Pulmonary artery endothelial cell (primary cell): ENCODE results near the gene AGXT2. TPM values are rescaled to one million over a fixed set of nuclear protein-coding genes. Genes with fewer than 3 reads are reported as not detected.

ENCODE experiments used
- DNase-seq: peaks from one replicate; pipeline ENCODE4 v3.0.0-alpha.2; 2011; ENCODE audit warnings: low read depth, low spot score
- total RNA-seq: library from RNA; depleted of rRNA; stranded (reverse); fragments of >200 nt; gene quantifications from 2 replicates; pipeline ENCODE4 v1.2.3, GENCODE V29; 2014

The AGXT2 gene, protein sequence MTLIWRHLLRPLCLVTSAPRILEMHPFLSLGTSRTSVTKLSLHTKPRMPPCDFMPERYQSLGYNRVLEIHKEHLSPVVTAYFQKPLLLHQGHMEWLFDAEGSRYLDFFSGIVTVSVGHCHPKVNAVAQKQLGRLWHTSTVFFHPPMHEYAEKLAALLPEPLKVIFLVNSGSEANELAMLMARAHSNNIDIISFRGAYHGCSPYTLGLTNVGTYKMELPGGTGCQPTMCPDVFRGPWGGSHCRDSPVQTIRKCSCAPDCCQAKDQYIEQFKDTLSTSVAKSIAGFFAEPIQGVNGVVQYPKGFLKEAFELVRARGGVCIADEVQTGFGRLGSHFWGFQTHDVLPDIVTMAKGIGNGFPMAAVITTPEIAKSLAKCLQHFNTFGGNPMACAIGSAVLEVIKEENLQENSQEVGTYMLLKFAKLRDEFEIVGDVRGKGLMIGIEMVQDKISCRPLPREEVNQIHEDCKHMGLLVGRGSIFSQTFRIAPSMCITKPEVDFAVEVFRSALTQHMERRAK
- not detected in 2 replicates for total RNA-seq

DNA sequence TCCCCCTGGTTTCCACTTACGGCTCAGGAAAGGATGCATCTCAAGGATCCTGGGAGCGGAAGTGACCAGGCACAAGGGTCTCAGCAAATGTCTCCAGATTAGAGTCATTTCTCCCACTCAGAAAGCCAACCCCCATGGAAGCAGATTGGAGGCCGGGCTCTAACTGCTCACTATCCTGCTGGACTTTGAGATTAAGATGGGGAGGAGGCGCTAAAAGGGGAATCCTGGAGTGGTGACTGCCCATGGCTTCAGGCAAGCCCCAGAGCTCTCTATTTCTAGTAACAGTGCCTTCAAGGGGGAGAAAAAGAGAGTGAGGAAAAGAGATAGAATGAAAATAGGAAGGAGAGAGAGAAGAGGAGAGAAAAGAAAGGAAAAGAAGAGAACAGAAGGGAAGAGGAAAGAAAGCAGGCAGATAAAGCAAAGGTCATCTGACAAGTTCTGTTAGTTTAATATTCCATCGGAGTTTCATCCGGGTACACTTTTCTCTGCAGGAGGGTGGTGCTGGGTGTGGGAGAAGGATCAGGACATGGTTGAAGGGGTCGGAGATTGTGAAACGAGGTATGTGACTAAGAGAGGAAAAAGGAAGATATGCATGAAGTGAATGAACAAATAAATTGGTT is at the start of gene AGXT2:
Gene AGXT2 (minus strand): TSS at position 165 of the 620 bp plus-strand sequence. CDS start 57 bp downstream, at position 108.
- DNase-seq = no peak

DNA sequence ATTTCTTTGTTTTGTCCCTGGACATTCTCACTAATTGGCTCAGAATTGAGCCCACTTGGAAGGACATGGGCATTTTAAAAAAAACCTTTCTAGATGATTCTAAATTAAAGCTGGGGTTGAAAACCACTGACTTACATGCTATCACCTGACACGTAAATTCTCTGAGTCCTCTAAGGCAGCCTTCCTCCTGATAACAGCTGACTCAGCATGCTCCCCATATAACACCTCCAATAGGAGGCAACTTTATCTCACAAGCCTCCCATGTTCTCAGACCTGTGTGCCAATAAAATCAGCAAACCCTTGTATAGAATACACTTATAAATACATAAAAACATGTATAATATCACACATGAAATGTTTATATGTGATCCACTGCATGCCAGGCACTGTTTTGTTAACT is 49.2 kb upstream of the AGXT2 start:
- DNase-seq = no peak

DNA sequence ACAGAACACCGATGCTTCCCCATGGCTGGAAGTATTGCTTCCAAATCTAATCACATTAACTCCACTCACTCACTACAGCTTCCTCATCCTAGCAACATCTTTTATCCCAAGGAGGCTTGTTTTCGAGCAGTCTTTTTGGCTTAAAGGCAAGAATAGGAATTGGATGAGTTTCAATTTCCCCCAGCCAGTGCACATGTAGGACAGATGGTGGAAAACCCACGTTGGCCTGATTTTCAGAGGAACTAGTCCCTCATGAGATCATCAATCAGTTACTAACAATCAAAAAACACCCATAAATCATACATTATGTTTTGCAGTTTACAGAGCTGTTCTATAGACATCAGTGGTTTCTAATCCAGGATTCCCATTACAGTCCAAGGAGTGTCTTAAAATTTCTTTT is 48.5 kb upstream of the AGXT2 start:
- DNase-seq = no peak

DNA sequence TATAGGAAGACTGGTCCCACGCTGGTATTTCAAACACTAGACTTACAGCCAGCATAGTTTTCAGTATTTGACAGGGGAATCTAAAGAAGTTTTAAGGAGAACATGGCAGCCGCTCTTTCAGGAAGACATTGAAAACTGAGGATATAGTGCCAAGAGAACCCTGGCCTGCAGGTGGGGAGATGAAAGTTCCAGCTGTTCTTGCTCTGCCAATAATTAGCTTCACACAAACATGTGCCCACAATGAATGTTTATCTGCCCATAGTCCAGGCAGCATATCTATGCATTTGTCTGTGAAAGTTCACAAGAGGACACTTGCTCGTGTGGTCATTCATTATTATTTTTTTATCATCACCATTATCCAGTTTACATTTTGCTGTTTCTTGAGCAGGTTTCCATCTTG is 47.6 kb upstream of the AGXT2 start:
- no peak for DNase-seq

DNA sequence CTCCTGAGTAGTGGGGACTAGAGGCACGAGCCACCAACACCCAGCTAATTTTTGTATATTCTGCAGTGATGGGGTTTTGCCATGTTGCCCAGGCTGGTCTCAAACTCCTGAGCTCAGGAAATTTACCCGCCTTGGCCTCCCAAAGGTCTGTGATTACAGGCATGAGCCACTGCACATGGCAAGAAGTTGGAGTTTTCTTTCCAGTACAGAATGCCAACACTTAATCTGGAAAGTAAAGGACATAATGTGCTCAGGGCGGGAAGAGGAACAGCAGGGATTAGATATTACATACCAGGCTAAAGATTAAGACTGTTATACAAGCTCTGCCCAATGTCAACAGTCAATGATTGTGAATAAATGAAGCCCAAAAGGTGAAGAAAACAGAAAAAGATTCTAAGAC is 47.2 kb upstream of the AGXT2 start:
- DNase-seq = no peak

DNA sequence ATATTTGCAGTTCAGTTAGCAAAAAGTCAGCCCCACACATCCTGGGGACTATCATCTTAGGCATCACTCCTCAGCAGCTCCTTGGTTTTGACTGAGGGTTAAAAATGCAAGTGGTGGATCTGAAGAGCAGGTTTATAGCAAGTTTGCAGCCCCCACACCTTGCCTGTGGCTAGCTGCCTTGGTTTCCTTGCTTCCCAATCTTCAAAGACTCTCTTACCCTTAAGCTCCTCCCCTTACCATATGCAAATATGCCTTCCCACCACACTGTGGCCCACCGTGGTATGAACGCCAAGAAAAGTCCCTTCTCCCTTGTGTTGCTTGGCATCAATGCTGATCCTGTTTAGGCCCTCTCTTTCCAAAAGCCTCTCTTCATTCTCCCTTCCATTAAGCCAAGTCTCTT is 45.0 kb upstream of the AGXT2 start:
- DNase-seq = no peak

DNA sequence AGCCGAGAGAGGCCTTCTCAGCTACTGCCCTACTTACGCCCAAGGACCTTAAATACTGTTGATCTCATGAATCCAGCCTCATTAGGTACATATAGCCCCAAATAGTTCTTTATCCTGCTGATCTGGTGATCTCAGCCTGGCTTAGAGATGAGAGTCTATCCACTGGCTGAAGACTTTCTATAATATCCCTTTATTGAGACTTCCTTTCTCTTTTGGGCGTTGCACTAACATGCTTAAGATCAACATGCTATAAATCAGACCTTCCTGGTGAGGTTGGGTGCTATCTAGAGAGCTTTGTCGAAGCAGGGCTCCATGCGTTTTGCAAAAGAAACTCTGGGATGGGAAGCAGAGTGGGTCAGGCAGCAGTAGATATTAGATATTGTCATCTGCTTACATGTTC is 44.0 kb upstream of the AGXT2 start:
- DNase-seq = no peak

DNA sequence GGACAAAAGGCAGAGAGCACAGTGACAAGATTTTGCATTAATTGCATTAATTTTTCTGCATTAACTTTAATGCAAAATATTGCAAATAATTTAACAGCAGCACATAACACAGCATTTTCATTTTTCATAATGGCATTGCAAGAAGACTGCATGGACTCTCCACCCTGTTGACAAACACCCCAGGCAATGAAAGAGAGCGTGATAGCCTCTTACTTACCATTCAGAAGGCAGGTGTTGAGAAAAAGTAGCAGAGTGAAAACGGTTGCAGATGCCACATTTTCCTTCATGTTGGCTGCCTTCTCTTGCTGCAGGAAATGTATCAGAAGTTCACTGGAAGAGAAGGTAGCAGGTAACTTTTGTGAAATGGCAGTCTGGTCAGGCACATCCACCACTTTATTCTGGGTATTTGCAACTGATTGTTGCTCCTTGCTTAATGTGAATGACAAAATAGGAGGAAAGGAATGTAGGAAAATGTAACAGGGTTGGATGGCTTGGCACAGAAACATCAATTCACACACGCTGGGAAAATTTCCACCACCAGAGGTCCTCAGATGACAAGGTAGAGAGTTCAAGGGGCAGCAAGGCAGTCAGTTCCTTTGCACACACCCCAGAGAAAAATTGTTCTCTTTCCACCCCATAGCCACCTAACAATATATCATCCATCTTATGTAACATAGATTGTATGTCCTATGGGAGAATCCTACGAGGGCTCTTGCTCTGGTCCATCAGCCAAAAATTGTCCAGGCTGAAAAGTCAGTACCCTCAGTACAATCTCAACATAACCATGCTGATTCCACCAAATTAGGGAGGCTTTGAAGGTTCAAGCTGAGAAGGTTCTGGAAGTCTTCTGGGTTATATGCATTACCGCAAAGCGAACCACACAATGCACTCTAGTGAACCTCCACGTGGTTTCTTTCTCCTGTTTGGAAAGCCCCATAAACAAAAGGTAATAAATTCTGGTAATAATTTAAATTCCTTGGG is 41.9 kb upstream of the AGXT2 start:
- DNase-seq = no peak

DNA sequence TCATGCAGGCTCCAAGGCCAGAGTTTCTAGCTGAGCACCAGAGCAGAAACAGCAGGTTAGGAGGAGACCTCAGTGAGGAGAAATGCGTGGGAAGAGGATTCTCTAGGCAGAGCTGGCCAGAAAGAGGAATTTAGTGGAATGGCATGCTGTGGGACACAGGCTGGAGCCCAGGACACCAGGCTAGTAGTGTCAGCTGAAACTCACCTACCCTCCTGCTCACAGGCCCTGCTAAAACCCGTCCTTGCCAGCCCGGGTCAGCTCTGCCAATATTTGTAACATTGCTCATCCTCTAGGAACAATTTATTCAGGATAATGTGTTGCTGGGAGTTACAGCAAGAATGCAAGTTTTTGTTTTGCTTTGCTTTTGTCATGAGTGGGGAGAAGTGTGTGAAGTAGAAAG is 40.2 kb upstream of the AGXT2 start:
- DNase-seq = no peak

DNA sequence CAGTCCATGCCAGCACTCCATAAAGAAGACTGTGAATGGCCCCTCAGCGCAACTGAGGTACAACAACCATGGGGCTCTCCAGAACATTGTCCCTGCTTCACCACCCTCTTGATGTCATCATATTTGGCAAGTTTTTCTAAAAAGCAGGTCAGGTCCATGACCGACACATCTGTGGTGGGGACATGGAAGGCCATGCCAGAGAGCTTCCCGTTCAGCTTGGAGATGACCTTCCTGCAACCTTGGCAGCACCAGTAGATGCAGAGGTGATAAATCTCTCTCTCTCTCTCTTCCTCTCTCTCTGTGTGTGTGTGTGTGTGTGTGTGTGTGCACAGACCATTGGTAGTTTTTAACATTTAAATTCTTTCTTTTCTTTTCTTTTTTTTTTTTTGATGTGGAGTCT is 35.4 kb upstream of the AGXT2 start:
- no peak for DNase-seq

DNA sequence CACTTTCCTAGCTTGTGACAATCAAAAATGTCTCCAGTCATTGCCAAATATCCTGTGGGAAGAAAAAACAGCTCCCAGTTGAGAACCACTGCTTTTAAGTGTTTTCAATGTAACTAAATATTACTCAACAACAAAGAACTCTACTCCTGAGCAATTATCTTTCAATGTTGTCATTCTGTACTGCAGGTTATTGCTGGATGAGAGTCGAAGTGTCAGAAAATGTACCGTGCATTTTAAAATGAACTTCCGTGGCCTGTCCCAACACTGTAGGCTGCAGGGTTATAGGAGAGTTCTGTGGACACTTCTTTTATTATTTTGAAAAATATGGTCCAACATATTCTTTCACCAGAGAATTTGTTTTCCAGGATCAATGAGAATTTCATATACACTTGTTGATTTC is 34.8 kb upstream of the AGXT2 start:
- DNase-seq = no peak

DNA sequence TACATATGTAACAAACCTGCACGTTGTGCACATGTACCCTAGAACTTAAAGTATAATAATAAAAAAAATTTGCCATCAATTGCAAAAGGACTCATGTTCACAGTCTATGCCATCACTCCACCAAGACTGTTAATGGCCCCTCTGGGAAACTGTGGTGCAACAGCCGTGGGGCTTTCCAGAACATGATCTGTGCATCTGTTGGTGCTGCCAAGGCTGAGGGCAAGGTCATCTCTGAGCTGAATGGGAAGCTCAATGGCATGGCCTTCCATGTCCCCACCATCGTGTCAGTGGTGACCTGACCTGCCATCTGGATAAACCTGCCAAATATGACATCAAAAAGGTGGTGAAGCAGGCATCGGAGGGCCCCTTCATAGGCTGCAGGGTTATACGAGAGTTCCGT is 33.4 kb upstream of the AGXT2 start:
- no peak for DNase-seq

DNA sequence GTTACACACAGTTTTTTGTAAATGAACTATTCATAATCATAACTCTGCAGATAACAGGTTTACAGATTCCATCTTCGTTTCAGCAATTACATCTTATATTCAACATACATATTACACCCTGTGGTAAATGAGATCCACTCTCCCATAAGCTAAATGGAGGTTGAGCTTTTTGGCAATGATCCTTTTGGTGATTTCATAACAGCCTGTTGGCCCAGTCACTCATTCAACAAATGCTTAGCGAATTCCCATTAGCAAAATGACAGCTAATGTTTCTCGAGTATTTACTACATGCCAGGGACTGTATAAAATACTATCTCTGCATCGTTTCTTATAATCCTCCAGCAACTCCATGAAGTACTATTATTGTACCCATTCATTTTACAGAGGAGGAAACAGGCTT is 25.4 kb upstream of the AGXT2 start:
- no peak for DNase-seq

DNA sequence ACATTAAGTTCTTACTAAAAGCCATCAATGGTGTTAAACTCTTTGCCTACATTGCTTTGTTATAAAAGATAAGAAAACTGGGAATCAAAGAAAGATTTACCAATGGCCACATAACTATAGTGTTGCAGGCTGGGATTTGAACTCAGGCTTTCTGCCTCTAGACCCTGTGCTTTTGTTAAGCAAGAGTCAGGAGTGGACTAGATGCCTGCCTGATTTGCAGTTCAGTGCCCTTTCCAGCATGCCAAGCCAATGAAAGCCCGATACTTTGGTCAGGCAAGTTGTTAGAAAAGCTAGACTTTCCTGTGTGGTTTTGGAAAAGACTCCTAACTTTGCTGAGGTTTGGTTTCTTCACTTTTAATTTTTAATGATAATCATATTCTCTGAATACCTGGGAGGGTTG is 21.4 kb upstream of the AGXT2 start:
- no peak for DNase-seq

DNA sequence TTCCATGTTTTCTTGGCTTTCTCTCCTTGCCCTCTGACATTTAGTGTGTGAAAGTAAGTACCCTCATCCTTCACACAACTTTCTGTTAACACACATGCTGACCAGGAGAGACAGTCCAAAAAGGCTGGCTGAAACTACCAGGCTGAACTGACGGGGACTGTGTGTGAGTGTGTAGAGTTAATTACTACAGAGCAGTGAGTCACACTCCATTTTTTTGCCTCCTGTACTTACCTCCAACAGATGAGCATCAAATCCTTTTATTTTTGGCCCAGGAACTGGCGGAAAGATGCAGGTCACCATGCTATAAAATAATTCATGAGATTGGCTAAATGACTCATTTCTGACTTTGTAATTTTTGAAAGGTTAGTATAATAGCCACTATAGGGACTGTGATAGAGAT is 20.2 kb upstream of the AGXT2 start:
- DNase-seq = no peak

DNA sequence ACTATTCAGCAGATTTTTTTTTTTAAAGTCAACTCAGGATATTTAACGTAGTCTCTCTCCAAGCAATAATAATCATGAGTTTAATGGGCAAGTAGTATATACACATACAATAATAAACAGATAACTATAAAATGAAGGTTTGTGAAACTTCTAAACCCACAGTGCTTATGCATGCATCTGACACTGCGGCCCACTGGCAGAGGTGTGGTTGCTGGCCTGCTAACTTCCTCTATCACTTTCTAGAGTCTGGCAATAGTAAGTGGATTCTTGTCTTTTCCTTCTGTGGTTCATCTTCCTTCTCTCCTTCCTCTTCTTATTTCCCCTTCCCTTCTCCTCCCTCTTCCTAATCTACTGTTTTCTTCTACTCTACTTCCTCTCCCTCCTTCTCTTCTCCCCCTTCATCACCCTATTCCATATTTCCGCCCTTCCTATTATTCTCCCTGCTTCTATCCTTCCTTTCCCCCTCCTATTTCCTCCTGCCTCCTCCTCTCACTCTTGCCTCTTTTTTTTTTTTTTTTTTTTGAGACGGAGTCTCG is 18.6 kb upstream of the AGXT2 start:
- no peak for DNase-seq

DNA sequence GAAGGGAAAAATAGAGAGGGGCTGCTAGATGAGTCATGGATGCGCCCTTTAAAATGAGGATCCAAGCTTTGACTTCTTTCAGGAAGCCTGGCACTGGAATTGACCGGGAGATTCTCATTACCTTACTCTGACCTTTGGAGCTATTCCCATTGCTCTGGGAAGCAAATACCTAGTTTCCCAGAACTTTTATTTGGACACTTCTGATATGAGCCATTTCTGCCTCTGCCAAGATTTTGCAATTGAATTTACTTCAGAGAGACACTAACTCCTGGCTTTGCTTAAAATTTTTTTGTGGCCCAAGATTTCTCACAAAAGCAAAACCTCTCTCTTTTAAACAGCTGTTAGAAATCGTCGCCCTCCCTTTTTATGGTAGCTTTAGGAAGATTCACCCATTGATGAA is 15.7 kb upstream of the AGXT2 start:
- no peak for DNase-seq

DNA sequence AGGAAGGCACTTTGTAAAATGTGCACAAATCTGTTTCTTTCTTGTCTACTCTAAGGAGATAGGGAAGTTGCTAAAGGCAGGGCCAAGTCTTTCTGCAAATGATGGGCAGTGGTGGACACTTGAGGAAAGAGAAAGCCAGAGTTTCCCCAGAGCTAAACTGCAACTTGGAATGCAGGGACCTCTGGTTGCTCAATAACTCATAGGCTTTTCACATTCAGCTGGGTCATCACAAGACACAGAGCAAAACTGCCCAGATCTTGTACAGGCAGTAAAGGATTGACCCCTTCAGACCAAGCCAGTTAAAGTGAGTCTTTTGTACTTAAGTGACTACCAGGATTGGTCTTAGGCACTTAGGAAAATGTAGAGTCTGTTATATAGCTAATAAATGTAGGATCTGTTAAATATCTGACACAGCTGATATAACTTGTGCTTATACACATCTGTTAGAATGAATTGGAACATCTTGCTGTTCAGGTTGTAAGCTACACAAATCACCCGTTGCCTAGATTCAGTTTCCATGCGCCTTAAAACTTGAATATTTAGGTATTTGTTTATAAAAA is 13.5 kb upstream of the AGXT2 start:
- no peak for DNase-seq

DNA sequence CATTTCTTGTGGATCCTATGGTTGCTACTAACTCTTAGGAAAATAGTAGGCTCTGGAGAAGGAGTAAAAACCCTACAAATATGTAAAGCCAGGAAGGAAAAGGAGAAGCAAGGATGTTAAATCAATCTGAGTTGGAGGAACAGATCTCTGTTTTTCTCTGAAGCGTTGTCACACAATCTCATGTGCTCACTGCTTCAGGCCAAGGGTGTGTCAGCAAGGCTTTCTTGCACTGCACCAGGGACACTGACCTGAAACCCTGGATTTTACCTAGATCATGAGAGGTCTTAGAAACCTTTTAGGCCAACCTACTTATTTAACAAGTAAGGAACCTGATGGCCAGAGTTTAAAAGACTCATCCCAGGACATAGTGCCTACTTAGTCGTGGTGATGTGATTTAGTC is 12.5 kb upstream of the AGXT2 start:
- no peak for DNase-seq

DNA sequence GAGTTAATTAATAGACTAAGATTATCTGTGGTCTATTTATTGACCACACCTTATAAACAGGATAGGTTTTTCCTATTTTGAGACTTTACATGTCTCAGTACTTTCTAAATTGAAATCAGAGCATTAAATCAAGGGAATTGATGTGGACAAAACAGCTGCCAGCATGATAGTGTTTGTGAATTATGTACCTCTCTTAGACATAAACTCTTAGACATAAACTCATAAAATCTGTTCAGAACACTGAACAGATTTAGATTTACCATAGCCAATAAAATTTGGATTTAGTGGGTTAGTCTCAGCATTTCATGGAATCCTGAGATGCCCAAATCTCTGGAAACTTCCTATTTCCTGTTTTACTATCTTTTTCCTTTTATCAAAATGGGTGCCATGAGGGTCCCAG is 11.5 kb upstream of the AGXT2 start:
- no peak for DNase-seq

DNA sequence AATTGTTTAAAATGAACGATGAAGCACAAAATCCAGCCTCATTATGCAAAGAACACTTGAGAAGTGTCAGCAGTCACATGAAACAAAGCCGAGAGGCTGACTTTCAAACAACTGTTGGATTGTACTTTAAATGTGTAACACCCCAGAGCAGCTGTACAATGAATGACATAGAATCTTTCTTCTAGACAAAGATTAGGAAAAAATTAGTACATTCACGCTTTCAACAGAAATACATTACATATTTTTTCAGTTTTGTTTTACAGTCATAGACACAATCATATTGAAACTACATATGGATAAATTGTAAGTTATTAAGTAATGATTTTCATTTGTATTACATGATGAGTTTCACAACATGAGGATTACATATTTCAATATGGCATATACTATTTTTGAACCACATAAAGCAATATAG is 10.6 kb upstream of the AGXT2 start:
- no peak for DNase-seq
